ENCODE measurements around the gene KRTAP23-1.

Gene KRTAP23-1, protein sequence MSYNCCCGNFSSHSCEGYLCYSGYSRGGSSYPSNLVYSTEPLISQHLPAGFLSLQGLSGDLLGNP

DNA sequence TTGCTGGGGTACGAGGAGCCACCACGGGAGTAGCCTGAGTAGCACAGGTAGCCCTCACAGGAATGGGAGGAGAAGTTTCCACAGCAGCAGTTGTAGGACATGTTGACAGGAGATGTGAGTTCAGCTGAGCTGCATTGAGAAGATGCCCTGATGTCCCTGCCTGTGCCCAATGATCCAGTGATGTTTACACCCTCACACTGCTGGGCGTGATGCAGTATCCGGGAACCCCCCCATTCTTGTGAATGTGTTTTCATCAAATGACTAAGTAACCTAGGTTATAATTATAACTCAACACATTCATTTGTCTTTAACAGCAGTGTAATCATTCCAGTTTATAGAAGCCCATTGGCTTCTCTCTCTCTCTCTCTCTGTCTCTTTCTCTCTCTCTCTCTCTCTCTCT, at the start of gene KRTAP23-1:
Gene KRTAP23-1 (minus strand): TSS at position 101 of the 400 bp plus-strand sequence. CDS start 0 bp downstream, at position 101.
- no peak within 1 kb of the TSS for H3K27ac Mint-ChIP-seq
- CTCF ChIA-PET, result no interaction called here
- H3K4me1 Mint-ChIP-seq, result no peaks in the 10 kb centered on the region
- DNase-seq, result no peak
- H3K4me3 Mint-ChIP-seq, result no peak within 1 kb of the TSS
- H3K9me3 Mint-ChIP-seq, result no peaks in the 10 kb centered on the region
- H3K36me3 Mint-ChIP-seq, result no peaks in the 10 kb centered on the region
- H3K27me3 Mint-ChIP-seq, result no peaks in the 10 kb centered on the region

DNA sequence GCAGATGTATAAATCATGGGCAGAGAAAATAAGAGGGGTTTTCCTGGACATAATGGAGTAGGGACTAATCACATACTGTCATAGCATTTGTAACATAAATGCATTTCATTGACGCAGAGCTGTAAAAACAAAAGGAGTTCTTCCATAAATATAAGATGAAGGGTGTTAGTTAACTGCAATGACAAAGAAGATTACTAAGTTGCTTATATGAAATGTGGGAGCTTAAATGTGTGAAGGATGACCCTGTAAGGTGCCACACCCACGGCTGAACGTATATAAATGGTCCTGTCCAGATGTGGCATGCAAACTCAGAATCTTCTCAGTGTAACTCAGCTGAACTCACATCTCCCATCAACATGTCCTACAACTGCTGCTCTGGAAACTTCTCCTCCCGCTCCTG, 47.3 kb upstream of the KRTAP23-1 start, which contains the start of gene KRTAP13-1:
Gene KRTAP13-1 (plus strand): TSS at position 301 of the 400 bp plus-strand sequence. CDS start 56 bp downstream, at position 357.
- no peak within 1 kb of the TSS for H3K27ac Mint-ChIP-seq
- H3K4me1 Mint-ChIP-seq, result no peaks in the 10 kb centered on the region
- CTCF ChIA-PET, result interaction anchor here (1.4 kb wide), 1 partner anchor 13 kb away, joined by 4 read pairs; no protein-coding TSS in a partner anchor
- H3K4me3 Mint-ChIP-seq, result no peak within 1 kb of the TSS
- DNase-seq, result no peak
- no peaks in the 10 kb centered on the region for H3K36me3 Mint-ChIP-seq
- H3K27me3 Mint-ChIP-seq, result no peaks in the 10 kb centered on the region
- peaks cover 1% of the 10 kb centered on the region for H3K9me3 Mint-ChIP-seq

DNA sequence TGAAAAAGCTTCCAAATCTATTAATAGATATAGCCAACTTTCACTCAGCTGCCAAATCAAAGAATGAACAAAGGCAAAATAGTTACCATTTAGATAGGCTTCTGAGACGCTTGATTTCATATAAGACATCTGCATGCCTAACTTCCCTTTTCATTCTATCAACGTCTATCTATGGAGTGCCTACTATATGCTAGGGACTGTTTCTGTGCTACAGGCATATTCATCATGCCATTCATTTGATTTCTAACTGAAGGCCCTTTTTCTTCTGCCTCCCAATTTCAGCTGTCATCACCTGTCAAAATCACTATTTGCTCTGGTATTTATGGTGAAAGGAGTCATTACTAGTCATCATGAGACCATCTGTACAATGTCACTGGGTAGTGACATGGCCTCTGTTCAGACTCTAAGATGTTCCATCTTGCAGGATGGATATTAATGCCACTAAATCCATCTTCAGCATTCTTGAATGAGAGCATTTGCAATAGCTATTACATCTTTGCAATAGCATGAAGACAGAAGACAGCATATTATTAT, 43.2 kb upstream of the KRTAP23-1 start:
- H3K36me3 Mint-ChIP-seq, result no peaks in the 10 kb centered on the region
- H3K4me1 Mint-ChIP-seq, result no peaks in the 10 kb centered on the region
- H3K27me3 Mint-ChIP-seq, result no peaks in the 10 kb centered on the region
- no peak for DNase-seq
- peaks cover 5% of the 10 kb centered on the region for H3K9me3 Mint-ChIP-seq
- H3K4me3 Mint-ChIP-seq, result no peak overlapping the region
- CTCF ChIA-PET, result no interaction called here
- no peak overlapping the region for H3K27ac Mint-ChIP-seq

DNA sequence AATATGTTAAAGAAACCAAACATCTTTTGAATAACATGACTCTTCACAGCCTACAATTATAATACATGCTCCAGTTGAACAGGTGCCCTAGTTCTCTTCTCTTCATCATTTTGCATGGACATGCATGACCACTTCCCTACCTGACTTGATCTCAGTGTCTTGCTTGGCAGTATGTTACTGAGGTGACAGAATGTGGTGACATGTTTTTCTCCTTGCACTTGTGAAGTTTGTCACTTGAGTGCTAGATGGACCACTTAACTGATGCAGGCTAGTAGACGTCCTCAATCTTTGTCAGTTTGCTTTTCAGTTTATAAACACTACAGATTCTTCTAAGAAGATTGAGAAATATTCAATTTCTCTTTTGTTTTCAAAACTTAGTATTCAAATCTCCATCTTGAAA, 33.8 kb upstream of the KRTAP23-1 start:
- H3K36me3 Mint-ChIP-seq, result no peaks in the 10 kb centered on the region
- DNase-seq, result no peak
- H3K4me3 Mint-ChIP-seq, result no peak overlapping the region
- H3K9me3 Mint-ChIP-seq, result no peaks in the 10 kb centered on the region
- H3K4me1 Mint-ChIP-seq, result no peaks in the 10 kb centered on the region
- no peaks in the 10 kb centered on the region for H3K27me3 Mint-ChIP-seq
- no peak overlapping the region for H3K27ac Mint-ChIP-seq
- CTCF ChIA-PET, result no interaction called here

DNA sequence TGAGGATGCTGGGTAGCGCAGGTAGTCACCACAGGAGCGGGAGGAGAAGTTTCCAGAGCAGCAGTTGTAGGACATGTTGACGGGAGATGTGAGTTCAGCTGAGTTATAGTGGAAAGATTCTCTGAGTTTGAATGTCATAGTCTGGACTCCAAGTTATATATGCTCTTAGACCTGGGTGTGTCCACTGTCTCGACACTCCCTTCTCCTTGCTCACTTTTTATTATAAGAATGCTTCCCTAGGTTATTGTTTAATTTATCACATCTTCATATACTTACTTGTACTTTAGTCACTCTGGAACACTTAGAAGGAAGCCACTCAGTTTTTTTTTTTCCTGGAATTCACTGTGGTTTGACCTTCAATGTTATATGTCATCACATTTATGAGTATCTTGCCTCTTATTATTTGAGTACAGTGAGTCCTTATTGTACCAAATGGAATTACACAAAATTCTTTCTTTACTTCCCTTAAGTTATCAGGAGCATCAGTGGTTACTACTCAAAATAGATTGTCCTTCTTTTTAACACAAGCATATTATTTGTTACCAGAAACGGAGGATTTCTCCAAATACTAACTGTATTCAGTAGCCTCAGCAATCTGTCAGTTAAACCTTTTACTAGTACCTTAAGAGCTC, 23.8 kb upstream of the KRTAP23-1 start, which contains the start of gene KRTAP13-2:
Gene KRTAP13-2 (minus strand): TSS at position 133 of the 632 bp plus-strand sequence. CDS start 58 bp downstream, at position 75.
- CTCF ChIA-PET, result no interaction called here
- Mint-ChIP-seq H3K36me3 (no peaks in the 10 kb centered on the region), H3K27ac (no peak within 1 kb of the TSS), H3K4me1 (no peaks in the 10 kb centered on the region), H3K27me3 (peaks cover 5% of the 10 kb centered on the region), H3K9me3 (no peaks in the 10 kb centered on the region), H3K4me3 (no peak within 1 kb of the TSS)
- DNase-seq, result no peak

DNA sequence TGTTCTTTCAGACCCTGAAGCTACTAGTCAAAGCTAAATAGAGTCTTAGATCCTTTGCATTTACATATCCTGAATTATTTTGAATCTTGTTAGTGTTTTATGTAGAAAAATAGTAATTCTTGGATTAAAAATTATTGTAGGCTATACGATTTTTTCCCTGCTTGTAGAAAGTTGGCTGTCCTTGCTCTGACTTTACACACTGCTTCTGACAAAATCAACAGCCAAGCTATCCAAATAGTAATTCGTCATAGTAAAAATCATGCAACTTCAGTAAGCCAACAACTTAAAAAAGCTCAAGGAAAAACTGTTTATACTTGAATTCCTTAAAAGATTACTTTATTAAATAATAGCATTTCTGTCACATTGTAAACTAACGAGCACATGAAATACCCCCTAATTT, 7.5 kb upstream of the KRTAP23-1 start:
- H3K36me3 Mint-ChIP-seq, result no peaks in the 10 kb centered on the region
- H3K27me3 Mint-ChIP-seq, result peaks cover 4% of the 10 kb centered on the region
- no peaks in the 10 kb centered on the region for H3K9me3 Mint-ChIP-seq
- H3K27ac Mint-ChIP-seq, result no peak overlapping the region
- no peak overlapping the region for H3K4me3 Mint-ChIP-seq
- CTCF ChIA-PET, result no interaction called here
- no peaks in the 10 kb centered on the region for H3K4me1 Mint-ChIP-seq
- no peak for DNase-seq

DNA sequence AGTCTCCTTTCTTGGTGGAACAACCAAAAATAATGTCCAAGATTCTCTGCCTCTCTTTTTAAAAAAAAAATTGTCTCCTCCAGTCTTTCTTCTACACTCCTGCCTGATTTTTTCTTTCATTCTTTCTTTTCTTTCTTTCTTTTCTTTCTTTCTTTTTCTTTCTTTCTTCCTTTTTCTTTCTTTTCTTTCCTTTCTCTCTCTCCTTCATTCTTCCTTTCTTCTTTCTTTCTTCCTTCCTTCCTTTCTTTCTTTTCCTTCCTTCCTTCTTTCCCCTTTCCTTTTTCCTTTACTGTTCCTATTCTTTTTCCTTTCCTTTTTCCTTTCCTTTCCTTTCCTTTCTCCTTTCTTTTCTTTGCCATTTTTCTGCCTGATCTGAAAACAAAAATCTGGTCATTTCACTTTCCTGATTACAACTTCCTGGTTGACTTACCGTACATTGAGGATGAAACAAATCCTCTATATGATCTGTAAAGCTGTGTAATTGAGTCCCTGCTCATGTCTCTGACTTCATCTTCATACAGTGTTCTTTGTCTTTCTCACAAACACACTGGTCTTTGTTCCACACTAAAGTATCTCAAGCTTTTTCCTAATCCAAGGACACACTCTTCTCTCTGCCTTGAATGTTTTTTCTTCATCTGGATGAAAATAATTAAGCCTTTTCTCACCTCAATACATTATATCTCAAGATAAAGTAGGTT, 6.1 kb upstream of the KRTAP23-1 start:
- Mint-ChIP-seq H3K4me3 (no peak overlapping the region), H3K4me1 (no peaks in the 10 kb centered on the region), H3K9me3 (no peaks in the 10 kb centered on the region), H3K27me3 (peaks cover 4% of the 10 kb centered on the region), H3K36me3 (no peaks in the 10 kb centered on the region), H3K27ac (no peak overlapping the region)
- no peak for DNase-seq
- CTCF ChIA-PET, result no interaction called here

DNA sequence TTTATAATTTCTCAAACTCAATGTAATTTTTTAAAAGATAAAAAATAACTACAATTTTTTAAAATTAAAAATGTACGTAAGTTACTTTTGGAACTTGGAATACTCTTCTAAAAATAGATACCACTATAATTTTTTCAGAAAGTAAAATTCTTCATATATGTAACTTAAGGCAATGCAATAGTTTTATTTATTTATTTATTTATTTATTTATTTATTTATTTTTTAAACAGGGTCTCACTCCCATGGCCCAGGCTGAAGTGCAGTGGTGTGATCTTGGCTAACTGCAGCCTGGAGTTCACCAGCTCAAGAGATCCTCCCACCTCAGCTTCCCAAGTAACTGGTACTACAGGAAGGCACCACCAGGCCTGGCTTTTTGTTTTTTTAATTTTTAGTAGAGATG, 3.1 kb upstream of the KRTAP23-1 start:
- DNase-seq, result no peak
- CTCF ChIA-PET, result no interaction called here
- H3K4me1 Mint-ChIP-seq, result no peaks in the 10 kb centered on the region
- no peaks in the 10 kb centered on the region for H3K9me3 Mint-ChIP-seq
- peaks cover 4% of the 10 kb centered on the region for H3K27me3 Mint-ChIP-seq
- H3K36me3 Mint-ChIP-seq, result no peaks in the 10 kb centered on the region
- no peak overlapping the region for H3K27ac Mint-ChIP-seq
- H3K4me3 Mint-ChIP-seq, result no peak overlapping the region

DNA sequence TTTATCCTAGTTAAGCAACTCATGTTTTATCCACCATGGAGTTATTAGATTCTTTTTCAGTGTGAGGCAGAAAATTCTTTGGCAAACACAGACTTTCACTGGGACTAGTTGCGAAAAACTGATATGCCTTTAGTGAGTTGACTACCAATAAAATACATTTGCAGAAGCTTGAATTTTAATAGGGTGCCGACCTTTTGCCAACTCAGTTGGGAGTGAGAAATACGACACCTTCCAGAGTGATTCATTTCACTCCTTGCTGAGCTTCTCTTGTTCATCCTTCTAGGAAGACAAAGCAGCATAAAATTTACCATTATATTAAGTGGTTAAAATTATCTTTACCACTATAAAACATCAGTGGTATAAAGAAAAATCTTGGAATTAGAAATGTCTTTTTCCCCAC, 1.2 kb upstream of the KRTAP23-1 start:
- H3K9me3 Mint-ChIP-seq, result no peaks in the 10 kb centered on the region
- peaks cover 4% of the 10 kb centered on the region for H3K27me3 Mint-ChIP-seq
- no peaks in the 10 kb centered on the region for H3K4me1 Mint-ChIP-seq
- H3K27ac Mint-ChIP-seq, result no peak overlapping the region
- H3K4me3 Mint-ChIP-seq, result no peak overlapping the region
- H3K36me3 Mint-ChIP-seq, result no peaks in the 10 kb centered on the region
- no peak for DNase-seq
- CTCF ChIA-PET, result no interaction called here

DNA sequence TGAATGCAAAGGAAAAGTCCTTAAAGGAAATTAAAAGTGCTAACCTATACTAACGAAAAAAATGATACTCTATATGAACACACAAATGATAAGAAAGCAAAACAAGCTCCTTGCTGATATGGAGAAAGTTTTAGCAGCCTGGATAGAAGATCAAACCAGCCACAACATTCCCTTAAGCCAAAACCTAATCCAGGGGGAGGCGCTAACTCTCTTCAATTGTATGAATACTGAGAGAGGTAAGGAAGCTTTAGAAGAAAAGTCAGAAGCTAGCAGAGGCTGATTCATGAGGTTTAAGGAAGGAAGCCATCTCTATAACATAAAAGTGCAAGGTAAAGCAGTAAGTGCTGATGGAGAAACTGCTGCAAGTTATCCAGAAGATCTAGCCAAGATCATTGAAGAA, 3.4 kb downstream of the KRTAP23-1 start:
- Mint-ChIP-seq H3K27ac (no peak overlapping the region), H3K4me1 (no peaks in the 10 kb centered on the region), H3K9me3 (no peaks in the 10 kb centered on the region), H3K27me3 (no peaks in the 10 kb centered on the region), H3K36me3 (no peaks in the 10 kb centered on the region), H3K4me3 (no peak overlapping the region)
- DNase-seq, result no peak
- CTCF ChIA-PET, result interaction anchor here (1.1 kb wide), 1 partner anchor 64 kb away, joined by 4 read pairs; no protein-coding TSS in a partner anchor

DNA sequence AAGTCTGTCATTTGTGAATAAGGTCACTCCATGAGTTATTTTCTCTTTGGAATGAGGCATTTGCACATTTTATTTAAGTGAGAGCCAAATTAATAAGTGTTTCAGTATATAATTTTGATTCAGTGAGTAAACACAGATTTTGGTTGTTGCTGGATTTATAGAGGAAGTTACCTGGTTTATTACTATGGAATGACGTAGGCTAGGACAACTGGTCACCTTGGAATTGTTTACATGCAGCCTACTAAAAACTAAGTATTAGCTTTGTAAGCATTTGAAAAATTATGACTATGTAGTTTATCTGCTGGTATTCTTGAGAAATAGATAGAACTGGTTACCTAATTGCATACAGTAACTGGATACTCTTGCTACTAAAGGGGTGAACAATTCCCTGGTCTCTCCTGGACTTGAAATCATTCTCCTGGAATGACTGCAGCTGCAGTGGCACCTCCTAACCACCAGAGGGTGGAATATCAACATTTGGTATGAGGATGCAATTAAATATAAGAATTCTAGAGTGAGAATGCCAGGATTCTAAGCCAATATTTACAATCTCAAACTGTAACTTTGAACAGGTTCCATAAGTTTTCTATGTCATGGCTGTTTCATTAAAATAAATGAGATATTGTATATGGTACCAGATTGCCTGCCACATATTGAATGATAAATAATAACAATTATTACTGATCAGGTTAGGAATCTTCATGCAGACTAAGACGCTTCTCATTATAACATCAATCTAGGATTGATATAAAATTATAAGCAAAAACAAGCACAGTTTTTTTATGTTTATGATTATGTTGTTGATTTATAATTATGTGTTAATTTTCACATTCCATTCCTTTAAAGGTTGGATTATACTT, 7.5 kb downstream of the KRTAP23-1 start:
- no peak for DNase-seq
- CTCF ChIA-PET, result interaction anchor here (0.6 to 1.1 kb wide), 3 partner anchors 498 to 1263 kb away, joined by 3 to 5 read pairs (median 3); no protein-coding TSS in a partner anchor
- Mint-ChIP-seq H3K36me3 (no peaks in the 10 kb centered on the region), H3K9me3 (no peaks in the 10 kb centered on the region), H3K4me3 (no peak overlapping the region), H3K4me1 (no peaks in the 10 kb centered on the region), H3K27me3 (no peaks in the 10 kb centered on the region), H3K27ac (no peak overlapping the region)

DNA sequence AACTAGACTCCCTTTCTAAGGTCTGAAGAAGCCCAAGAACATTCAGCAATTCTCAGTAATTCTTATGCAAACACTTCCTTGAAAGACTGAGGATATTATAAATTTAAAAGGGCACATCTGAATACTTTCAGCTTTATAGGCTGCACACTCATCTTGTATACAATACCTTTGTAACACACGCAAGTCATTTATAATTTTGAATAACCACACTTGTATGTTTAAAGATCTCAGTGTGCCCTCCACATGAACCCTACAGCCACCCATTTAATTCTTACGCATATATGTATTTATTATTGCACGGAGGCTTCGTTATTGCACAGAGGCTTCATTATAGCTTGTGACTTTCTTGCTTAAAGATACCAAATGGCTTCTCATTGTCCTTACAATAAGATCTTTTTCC, 9.7 kb downstream of the KRTAP23-1 start:
- H3K4me1 Mint-ChIP-seq, result no peaks in the 10 kb centered on the region
- H3K36me3 Mint-ChIP-seq, result no peaks in the 10 kb centered on the region
- no peaks in the 10 kb centered on the region for H3K27me3 Mint-ChIP-seq
- no peaks in the 10 kb centered on the region for H3K9me3 Mint-ChIP-seq
- H3K4me3 Mint-ChIP-seq, result no peak overlapping the region
- no peak for DNase-seq
- CTCF ChIA-PET, result no interaction called here
- H3K27ac Mint-ChIP-seq, result no peak overlapping the region

DNA sequence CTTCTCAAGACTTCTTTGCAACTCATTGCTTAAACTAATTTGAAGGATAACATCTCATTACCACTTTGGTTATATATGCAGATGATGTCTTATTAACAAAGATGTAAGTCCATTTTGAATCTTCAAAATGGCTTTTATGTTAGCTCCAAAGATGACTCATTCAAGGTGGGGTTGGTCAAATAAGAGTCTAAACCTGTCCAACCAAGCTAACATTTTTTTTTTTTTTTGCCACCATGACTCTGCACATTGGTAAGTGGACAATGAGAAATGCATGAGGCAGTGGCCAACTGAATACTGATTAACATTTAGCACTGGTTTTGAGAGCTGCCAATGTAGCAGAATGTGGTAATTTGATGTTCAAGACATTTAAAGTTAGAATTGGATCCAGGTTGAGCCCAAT, 10.6 kb downstream of the KRTAP23-1 start:
- no peaks in the 10 kb centered on the region for H3K4me1 Mint-ChIP-seq
- H3K9me3 Mint-ChIP-seq, result no peaks in the 10 kb centered on the region
- H3K36me3 Mint-ChIP-seq, result no peaks in the 10 kb centered on the region
- no peak overlapping the region for H3K4me3 Mint-ChIP-seq
- no peak for DNase-seq
- CTCF ChIA-PET, result no interaction called here
- H3K27ac Mint-ChIP-seq, result no peak overlapping the region
- H3K27me3 Mint-ChIP-seq, result no peaks in the 10 kb centered on the region

DNA sequence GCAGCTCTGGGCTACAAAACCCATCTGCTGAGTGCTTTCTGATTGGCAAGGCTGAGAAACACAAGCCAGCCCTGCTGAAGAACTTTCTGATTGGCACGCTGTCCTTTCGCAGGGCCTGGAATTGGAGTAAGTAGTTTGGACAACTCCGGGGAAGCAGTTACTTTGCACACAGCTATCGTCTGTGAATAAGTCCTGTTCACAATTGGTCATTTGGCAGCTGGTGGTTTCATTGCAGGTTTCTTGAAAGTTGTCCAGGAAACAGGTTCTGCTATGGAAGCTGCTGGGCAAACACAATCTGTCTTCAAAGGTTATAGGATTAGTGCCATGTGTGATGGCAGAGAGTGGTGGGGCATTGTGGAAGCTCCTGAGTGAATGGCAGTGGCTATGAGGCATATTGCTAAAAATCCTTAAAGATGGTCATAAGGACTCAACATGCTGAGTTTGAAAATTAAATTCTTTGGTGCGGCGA, 11.1 kb downstream of the KRTAP23-1 start, which contains the start of gene KRTAP27-1:
Gene KRTAP27-1 (minus strand): TSS at position 419 of the 469 bp plus-strand sequence. CDS start 26 bp downstream, at position 393.
- Mint-ChIP-seq H3K9me3 (no peaks in the 10 kb centered on the region), H3K36me3 (no peaks in the 10 kb centered on the region), H3K27ac (no peak within 1 kb of the TSS), H3K4me3 (no peak within 1 kb of the TSS), H3K27me3 (no peaks in the 10 kb centered on the region), H3K4me1 (no peaks in the 10 kb centered on the region)
- no peak for DNase-seq
- CTCF ChIA-PET, result no interaction called here
